ENCODE data around the gene NKX2-1.

DNA sequence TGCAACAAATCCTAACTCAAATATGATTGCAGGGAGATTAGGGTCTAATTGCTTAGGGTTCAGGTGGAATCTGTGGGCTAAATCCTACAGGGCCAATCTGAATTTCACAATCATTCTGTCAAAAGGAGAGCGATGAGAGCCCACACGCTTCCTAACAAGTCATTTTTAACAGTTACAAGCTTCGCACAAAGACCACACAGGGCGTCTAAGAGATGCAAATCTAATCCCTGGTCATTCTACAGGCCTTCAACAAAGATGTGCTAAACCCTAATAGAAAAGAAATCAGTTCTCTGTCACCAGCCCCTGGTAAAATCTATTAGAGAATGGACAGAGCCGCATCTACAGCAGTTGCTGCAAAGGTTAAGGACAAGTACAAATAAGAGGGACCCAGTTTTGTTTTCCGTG, 15.3 kb downstream of the NKX2-1 start:
- no peak for TF ChIP-seq EZH2 (optimal IDR thresholded peaks at IDR 0.05; ENCODE audit: low read depth, low read length)
- TF ChIP-seq, protein P1, sequence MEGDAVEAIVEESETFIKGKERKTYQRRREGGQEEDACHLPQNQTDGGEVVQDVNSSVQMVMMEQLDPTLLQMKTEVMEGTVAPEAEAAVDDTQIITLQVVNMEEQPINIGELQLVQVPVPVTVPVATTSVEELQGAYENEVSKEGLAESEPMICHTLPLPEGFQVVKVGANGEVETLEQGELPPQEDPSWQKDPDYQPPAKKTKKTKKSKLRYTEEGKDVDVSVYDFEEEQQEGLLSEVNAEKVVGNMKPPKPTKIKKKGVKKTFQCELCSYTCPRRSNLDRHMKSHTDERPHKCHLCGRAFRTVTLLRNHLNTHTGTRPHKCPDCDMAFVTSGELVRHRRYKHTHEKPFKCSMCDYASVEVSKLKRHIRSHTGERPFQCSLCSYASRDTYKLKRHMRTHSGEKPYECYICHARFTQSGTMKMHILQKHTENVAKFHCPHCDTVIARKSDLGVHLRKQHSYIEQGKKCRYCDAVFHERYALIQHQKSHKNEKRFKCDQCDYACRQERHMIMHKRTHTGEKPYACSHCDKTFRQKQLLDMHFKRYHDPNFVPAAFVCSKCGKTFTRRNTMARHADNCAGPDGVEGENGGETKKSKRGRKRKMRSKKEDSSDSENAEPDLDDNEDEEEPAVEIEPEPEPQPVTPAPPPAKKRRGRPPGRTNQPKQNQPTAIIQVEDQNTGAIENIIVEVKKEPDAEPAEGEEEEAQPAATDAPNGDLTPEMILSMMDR (IDR thresholded peaks at IDR 0.05; ENCODE audit: low read length), result no peak

Data from MM.1S (cell line).